ENCODE measurements around the gene IL23R.

IL23R gene

DNA sequence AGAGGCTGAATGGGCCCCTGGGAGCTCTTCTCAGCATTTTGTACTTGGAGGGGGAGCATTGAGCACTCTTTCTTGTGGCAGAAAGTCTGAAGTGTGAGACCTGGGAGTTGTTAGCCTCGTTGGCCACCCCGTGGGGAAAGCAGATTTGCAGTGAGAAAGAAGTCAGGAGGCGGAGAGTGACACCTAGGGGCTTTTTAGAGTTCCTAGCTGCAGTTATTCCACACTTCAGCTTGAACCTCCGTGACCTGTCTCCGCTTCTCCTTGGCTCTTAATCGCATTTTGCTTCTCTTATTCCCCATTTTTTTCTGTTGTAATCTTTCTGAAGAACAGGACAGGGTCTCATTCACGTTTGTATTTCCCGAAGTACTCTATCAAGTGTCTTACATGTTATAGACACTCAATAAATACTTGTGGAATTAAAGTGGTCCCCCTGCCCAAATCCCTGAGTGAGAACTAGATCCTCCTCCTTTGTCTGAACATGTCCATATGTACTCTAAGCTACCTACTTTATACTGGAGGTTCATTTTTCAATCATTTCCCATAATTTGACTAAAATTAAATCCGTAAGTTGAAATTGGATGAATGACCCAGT, 17.0 kb upstream of the IL23R start:
- peak; percentile 43 for DNase-seq

DNA sequence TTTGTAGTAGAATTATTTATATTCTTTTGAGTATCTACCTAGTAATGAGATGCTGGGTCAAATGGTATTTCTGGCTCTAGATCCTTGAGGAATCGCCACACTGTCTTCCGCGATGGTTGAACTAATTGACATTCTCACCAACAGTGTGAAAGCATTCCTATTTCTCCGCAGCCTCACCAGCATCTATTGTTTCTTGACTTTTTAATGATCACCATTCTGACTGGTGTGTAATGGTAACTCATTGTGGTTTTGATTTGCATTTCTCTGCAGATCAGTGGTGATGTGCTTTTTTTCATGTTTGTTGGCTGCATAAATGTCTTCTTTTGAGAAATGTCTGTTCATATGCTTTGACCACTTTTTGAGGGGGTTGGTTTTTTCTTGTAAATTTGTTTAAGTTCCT, 15.3 kb upstream of the IL23R start:
- no peak for DNase-seq

DNA sequence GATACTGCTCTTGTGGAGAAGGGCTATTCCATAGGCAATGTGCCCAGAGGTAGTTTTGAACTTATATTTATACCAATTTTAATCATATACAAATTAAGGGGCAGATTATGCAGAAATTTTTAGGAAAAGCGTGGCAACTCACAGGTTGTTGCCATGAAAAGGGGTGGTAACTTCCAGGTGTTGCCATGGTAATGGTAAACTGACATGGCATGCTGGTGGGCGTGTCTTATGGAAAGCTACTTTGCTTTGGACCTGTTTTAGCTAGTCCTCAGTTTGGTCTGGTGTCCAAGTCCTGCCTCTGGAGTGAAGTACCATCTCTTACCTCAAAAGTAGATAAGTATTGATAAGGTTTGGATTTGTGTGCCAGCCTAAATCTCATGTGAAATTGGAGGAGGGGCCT, 7.9 kb upstream of the IL23R start:
- no peak for DNase-seq

- DNase-seq: no peak
These were observed 7.0 kb upstream of the IL23R start for GRCh38 chr1:67159233-67159632.

GRCh38 chr1:67162954-67163353, 3.3 kb upstream of the IL23R start:
- peak; percentile 68 for DNase-seq

- DNase-seq: no peak
These were observed 699 bp upstream of the IL23R start for GRCh38 chr1:67165468-67166041.

DNA sequence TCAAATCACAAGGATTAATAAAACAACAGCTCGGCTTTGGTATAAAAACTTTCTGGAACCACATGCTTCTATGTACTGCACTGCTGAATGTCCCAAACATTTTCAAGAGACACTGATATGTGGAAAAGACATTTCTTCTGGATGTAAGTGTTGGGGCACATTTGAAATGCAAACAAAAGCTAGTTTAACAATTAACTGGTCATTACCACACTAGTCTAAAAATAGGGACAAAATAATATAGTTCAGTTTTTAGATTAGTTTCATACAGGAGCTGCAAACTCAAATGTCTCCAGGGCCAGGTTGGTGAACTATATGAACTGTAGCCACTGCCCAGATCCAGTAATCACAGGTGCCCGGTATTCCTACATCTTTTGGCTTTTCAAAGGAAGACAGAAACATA, 3.2 kb downstream of the IL23R start:
- no peak for DNase-seq

- DNase-seq: no peak
These were observed 3.7 kb downstream of the IL23R start for GRCh38 chr1:67169932-67170331.

DNA sequence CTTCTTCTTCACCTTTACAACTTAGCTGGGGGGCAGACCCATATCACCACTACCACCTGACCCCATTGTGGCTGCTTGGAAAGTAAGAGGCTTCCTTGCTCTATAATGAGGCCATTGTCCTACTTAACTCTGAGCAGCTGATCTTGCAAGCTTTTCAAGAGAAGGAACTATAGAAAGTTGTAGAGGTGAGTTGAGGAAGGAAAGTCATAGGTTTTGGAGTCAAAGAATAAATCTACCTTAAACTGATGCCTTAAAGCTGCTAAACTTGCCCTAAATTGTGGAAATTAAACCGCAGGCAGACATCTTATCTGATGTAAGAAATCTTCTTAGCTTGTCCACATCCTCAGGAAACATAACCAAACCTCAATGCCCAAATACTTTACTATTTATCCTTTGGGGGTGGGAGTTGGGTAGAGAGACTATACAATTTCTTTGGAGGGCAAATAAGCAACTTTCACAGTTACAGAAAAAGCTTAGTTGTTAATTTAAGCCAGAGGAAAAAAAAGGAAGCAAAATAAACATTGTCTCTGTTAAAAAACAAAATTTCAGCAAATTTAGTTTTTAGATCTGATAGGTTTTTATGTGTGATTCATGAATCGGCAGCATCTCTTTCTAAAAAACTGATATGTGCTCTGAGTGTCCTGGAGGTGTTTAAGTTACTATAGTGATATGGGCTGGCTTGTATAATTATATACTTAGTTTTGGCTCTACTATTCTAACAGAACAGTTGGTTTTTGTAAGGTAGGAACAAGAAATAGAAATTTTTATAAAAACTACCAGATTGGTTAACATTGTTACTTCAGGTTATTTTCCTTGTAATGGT, 4.7 kb downstream of the IL23R start:
- no peak for DNase-seq

GRCh38 chr1:67171574-67171955, 5.3 kb downstream of the IL23R start:
- DNase-seq: no peak

- no peak for DNase-seq
These were observed 5.7 kb downstream of the IL23R start for GRCh38 chr1:67171978-67172377.

DNA sequence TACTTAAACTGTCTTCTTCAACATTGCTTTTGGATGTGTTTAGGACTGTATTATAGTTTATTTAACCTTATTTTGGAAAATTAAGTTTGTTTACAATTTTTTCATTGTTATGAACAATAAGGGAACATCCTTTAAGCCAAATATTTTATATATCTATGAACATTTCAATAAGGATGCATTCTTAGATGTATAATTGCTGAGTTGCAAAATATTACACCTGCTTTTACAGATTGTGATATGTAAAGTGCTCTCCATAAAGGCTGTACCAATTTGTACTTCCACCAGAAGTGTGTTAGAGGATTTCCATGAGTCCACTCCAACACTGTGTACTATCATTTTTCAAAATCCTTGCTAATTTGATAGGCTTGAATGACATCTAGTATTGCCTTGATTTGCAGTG, 7.7 kb downstream of the IL23R start:
- DNase-seq: no peak

DNA sequence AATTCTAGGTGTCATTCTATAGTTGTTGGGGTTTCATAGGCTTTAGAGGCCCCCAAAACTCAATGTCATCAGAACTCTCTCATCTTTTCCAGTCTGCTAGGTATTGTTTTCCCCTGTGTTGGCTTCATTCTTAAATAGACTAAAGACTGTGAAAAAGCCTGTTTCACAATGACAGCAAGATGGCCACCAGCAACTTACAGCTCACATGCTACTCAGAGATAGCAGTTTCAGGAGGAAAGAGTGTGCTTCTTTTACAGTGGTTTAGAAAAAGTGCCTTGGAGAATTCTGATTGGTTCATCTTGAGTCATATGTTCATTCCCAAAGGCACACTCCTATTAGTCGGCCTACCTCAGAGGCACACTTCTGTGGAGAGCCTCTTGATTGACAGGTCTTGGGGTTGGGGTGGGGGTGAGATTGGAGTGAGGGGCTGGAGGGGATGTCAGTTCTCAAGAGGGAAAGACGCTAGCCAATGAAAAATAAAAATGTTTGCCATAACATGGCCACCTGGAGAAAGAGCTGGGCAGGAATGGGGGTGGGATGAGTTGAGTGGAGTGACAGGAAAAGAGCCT, 8.5 kb downstream of the IL23R start:
- DNase-seq: no peak

GRCh38 chr1:67175530-67176087, 9.4 kb downstream of the IL23R start:
- no peak for DNase-seq

DNA sequence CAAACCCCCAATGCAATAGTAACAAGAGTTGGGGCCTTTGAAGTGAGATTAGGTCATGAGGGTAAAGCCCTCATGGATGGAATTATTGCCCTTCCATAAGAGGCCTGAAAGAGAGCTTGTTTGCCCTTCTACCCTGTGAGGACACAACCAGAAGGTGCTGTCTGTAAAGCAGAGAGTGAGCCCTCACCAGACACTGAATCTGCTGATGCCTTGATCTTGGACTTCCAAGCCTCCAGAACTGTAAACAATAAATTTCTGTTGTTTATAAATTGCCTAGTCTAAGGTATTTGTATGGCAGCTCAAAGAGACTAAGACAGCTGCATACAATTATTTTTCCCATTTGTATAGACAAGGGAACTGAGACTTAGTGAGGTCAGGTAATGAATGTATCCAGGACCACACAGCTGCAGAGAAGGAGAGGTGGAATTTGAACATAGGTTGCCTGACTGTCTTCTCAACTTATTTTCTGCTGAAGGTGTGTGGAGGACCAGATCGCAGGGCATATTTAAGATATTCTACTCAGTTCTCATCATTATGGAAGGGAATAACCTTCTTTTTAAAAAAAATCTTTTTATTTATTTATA, 18.7 kb downstream of the IL23R start:
- no peak for DNase-seq

- no peak for DNase-seq
These were observed 21.9 kb downstream of the IL23R start for GRCh38 chr1:67188137-67188536.

GRCh38 chr1:67189953-67190352, 23.7 kb downstream of the IL23R start:
- DNase-seq: no peak

DNA sequence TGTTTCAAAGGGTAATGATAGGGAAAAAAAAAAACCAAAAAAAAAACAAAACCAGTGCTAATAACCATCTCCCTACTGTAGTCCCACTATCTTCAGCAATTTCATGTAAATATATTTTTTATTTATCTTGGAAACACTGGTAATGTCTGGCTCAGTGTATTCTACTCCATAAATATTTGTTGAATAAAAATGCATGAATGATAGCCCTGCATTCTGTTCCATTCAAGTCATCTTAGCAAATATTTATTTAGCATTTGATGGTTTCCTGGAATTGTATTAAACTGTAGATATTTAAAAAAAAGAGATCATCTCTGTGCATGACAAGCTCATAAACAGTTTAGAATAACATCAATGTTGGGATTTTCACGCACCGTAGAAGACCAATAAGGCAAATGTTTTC, 24.2 kb downstream of the IL23R start:
- peak; percentile 35 for DNase-seq

GRCh38 chr1:67190942-67191341, 24.7 kb downstream of the IL23R start:
- DNase-seq: no peak

DNA sequence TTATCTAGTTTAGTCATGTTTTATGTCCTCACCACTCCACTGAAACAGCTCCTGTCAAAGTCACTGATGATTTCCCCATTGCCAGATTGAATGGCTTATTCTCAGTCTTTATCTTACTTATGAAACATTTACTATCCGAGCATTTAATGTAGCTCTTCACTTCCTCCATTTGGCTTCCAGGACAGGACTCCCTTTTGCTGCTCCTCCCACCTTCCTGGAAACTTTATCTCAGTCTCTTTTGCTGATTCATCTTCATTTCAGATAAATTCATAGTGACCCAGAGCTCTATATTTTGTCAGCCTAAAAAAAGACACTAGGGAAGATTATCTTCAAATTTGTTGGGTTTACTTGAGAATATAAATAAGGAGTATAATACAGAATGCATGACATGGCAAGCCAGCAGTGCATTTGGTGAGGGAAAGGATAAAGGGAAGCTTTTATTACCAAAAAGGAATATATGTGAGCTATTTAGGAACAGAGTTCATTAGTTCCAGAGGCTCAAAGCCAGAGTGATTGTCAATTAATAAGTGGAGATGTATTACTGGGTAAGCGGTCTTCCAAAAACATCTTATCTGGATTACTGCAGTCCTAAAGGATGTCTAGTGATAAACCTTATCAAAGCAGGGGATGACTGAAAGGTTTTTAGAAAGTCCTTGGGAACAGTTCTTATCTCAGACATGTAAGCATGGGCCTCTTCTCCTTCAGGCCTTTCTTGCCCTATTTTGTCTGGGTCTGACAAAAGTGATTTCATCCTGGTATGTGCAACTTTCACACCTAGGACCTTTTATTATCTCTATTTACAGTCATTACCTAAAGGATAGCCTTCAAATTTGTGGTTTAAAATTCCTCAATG, 25.6 kb downstream of the IL23R start:
- DNase-seq: no peak

DNA sequence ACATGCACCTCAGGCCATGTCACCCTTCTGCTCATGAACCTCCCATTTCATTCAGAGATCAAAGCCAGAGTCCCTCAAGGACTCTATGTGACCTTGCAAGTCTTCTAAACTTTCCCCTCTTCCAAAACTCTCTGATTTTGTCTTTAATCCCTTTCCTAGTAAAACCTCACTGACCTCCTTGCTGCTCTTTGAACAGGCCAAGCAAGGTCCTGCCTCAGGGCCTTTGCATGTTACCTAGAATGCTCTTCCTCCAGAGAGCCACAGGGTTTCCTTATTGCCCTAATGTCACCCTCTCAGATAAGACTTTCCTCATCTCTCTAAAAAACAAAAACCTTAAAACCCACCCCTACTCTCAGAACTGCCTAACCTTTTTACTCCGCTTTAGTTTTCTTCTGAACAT, 26.6 kb downstream of the IL23R start:
- DNase-seq: no peak

DNA sequence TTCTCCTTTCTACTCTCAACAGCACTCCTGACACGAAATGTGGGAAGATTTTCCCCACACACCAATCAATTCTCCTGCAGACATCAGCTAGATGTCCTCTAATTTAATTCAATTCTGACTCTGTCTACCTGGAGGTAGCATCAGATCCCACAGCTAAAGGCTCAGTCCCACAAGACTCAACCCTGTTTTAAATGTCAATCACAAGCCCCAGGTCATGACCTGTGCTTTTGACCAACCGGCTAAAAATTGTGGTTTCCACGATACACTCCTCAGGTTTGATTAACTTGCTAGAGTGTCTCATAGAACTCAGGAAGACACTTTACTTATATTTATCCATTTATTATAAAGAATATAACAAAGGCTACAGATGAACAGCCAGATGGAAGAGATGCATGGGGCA, 27.4 kb downstream of the IL23R start:
- DNase-seq: no peak

All from NCI-H2029 (cell line).